Stimulated activated CD4-positive, alpha-beta T cell treated with anti-CD3 and anti-CD28 coated beads, TNF-alpha, amount 100 ng/mL, for 48 hours (primary cell): Measurements from ENCODE around the gene MPRIP.

Source experiments
- DNase-seq, 3 donors: peaks; one replicate each; pipeline ENCODE4 v3.0.0-alpha.2; 2020; ENCODE audit warnings: low read depth in 3 of 3

Gene MPRIP

DNA sequence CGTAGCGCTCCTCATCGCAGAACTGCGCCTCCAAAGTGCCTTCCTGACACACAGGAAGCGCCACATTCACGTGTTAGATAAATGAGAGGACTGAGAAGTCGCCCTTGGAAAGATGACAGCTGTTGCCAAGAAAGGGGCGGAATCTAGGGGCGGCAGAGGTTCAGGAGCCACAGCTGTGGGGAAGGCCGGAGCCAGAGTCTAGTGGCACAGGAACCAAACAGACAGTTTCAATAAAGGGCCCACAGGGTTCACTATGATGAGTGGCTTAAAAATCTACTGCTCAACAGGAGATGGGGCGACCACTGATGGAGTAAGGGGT, 190.0 kb downstream of the MPRIP start:
- no peak for DNase-seq

- no peak for DNase-seq
Observed at GRCh38 chr17:17235212-17236174, 193.2 kb downstream of the MPRIP start.

- DNase-seq, result peak in 1 of 3 donors; percentile 13
Observed at GRCh38 chr17:17236295-17237025, 194.2 kb downstream of the MPRIP start.

GRCh38 chr17:17237026-17237799, 195.0 kb downstream of the MPRIP start, which contains the start of gene FLCN:
TSS of gene FLCN (minus strand) at chr17:17237168. CDS start at chr17:17228137, 9,031 bp downstream.
- DNase-seq, result peak; percentile 72 to 82 (median 76)

DNA sequence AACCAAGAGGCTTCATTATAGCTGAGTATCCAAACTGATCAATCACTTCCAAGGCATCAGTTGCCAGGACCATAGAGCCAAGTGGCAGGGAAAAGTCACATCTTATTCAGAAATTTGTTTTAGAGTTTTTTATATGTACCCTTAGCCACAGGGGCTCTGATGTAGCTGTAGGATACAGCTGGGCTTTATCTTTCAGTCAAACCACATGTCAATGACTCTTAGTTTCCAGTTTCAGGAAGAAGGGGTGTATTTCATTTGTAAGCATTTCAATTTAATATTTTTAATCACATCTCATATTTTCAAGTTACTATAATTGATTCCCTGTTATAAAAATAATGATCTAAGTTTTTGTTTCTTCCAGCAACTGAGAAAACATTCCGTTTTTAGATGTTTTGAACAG, 197.6 kb downstream of the MPRIP start:
- DNase-seq, result no peak

DNA sequence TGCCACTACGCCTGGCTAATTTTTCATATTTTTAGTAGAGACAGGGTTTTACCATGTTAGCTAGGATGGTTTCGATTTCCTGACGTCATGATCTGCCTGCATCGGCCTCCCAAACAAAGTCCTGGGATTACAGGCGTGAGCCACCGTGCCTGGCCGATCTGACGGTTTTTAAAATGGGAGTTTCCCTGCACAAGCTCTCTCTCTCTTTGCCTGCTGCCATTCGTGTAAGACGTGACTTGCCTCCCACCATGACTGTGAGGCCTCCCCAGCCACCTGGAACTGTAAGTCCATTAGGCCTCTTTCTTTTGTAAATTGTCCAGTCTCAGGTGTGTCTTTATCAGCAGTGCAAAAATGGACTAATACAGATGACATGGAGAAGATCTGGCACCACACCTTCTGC, 199.4 kb downstream of the MPRIP start:
- DNase-seq, result no peak

DNA sequence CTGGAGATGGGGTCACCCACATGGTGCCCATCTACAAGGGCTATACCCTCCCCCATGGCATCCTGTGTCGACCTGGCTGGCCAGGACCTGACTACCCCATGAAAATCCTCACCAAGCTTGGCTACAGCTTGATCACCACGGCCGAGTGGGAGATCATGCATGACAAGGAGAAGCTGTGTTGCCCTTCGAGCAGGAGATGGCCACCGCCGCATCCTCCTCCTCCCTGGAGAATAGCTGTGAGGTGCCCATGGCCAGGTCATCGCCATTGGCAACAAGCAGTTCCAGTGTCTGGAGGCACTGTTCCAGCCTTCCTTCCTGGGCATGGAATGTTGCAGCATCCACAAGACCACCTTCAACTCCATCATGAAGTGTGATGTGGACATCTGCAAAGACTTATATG, 200.0 kb downstream of the MPRIP start:
- no peak for DNase-seq
